ENCODE results near the gene SLC7A7. TPM values are rescaled to one million over a fixed set of nuclear protein-coding genes. Genes with fewer than 3 reads are reported as not detected.
"Not testable (repeated sequence)": the region's sequence is repeated elsewhere in the genome, so short reads cannot be mapped to it uniquely, and the experiment has no call there.

SLC7A7 gene
- total RNA-seq, 1 donor from 2014 or later, result 14.3 TPM

DNA sequence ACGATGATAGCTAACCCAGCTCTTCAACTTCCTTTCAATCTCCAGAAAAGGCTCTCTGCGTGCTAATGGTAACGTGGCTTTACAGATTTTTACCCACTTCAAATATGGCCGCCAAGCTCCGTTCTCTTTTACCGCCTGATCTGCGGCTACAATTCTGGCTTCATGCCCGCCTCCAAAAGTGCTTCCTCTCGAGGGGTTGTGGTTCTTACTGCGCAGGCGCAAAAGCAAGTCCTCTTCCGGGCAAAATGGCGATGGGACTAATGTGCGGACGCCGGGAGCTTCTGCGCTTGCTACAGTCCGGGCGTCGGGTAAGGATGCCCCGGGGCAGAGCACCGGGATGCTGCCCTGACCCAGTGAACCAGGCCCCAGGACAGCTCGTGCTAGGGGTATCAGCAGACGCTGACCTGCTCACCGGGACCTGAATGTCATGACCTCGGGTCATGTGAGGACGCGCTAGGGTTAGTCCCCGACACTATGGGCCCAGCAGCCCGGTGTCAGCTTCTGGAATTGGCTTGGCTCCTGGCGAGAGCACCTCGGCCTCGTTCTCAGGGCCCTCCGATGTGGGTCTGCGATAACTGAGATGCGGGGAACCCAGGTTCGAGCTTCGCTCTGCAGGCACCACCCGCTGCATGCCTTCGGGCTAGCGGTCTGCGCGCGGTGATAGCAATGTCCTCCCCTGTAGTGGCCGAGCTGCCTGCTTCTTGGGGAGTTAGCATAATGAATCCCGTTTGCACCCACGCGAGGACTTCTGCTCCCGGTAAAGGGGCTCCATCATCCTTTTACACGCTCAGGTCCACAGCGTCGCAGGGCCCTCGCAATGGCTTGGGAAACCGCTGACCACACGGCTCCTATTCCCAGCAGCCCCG, 48.5 kb downstream of the SLC7A7 start, which contains the start of gene OXA1L:
Gene OXA1L (plus strand): TSS at position 232 of the 866 bp plus-strand sequence. CDS start 14 bp downstream, at position 246.
- Histone ChIP-seq H3K4me3 (ENCODE audit: insufficient read depth, low read depth, low read length) (peak within 1 kb of the TSS; percentile 99), H4K20me1 (ENCODE audit: insufficient read depth, low read length) (peaks cover 19% of the 10 kb centered on the region), H3K36me3 (ENCODE audit: insufficient read depth, low read length) (peaks cover 29% of the 10 kb centered on the region), H3K4me1 (ENCODE audit: insufficient read depth, low read length) (peaks cover 19% of the 10 kb centered on the region), H3K27me3 (ENCODE audit: insufficient read depth, low read length) (no peaks in the 10 kb centered on the region), H2AFZ (ENCODE audit: low read depth, low read length) (peak within 1 kb of the TSS; percentile 98), H3K27ac (ENCODE audit: low read depth, low read length) (peak within 1 kb of the TSS; percentile 91), H3K9me3 (ENCODE audit: insufficient read depth, low read depth, low read length) (no peaks in the 10 kb centered on the region), H3K9ac (ENCODE audit: low read length) (peak within 1 kb of the TSS; percentile 96), H3K4me2 (ENCODE audit: low read length) (peak within 1 kb of the TSS; percentile 90), H3K79me2 (ENCODE audit: insufficient read depth, low read length) (peaks cover 35% of the 10 kb centered on the region)
- FAIRE-seq (peak; percentile 60), DNase-seq (ENCODE audit: low read depth) (peak; percentile 89)
- TF ChIP-seq EZH2 (IDR thresholded peaks at IDR 0.05; ENCODE audit: insufficient read depth, low read length), result no peak
- TF ChIP-seq, protein P1, sequence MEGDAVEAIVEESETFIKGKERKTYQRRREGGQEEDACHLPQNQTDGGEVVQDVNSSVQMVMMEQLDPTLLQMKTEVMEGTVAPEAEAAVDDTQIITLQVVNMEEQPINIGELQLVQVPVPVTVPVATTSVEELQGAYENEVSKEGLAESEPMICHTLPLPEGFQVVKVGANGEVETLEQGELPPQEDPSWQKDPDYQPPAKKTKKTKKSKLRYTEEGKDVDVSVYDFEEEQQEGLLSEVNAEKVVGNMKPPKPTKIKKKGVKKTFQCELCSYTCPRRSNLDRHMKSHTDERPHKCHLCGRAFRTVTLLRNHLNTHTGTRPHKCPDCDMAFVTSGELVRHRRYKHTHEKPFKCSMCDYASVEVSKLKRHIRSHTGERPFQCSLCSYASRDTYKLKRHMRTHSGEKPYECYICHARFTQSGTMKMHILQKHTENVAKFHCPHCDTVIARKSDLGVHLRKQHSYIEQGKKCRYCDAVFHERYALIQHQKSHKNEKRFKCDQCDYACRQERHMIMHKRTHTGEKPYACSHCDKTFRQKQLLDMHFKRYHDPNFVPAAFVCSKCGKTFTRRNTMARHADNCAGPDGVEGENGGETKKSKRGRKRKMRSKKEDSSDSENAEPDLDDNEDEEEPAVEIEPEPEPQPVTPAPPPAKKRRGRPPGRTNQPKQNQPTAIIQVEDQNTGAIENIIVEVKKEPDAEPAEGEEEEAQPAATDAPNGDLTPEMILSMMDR (IDR thresholded peaks at IDR 0.05; ENCODE audit: insufficient read depth, low read depth, low read length), result no peak
- H3K4me3 Mint-ChIP-seq (ENCODE audit: unreplicated experiment), result peak within 1 kb of the TSS; percentile 95
- no peaks in the 10 kb centered on the region for H3K9me3 Mint-ChIP-seq (ENCODE audit: unreplicated experiment)
- no peaks in the 10 kb centered on the region for H3K27me3 Mint-ChIP-seq (ENCODE audit: low read depth, unreplicated experiment)
- H3K4me1 Mint-ChIP-seq (ENCODE audit: low read depth, unreplicated experiment), result peaks cover 27% of the 10 kb centered on the region
- peaks cover 20% of the 10 kb centered on the region for H3K36me3 Mint-ChIP-seq (ENCODE audit: low read depth, unreplicated experiment)
- H3K27ac Mint-ChIP-seq (ENCODE audit: unreplicated experiment), result peak within 1 kb of the TSS; percentile 90

DNA sequence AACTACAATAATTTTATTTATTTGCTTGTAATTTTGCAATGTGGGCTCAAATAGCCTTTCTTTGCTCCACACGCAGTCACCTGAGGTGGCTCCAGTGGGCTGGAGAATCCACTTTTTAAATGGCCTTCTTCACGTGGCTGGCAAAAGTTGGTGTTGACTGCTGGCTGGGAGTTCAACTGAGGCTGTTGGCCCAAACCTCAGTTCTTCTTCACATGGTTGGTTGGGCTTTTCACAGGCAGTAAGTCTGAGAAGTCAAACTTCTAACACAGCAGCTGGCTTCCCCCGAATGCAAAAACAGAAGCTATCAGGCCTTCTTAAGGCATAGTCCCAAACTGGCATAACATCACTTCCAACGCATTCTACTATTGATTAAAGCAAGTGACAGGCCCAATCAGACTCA, 50.9 kb downstream of the SLC7A7 start:
- TF ChIP-seq, protein P1 (IDR thresholded peaks at IDR 0.05; ENCODE audit: insufficient read depth, low read depth, low read length), result no peak
- TF ChIP-seq EZH2 (IDR thresholded peaks at IDR 0.05; ENCODE audit: insufficient read depth, low read length), result no peak
- Histone ChIP-seq H3K9me3 (ENCODE audit: insufficient read depth, low read depth, low read length) (no peaks in the 10 kb centered on the region), H3K27ac (ENCODE audit: low read depth, low read length) (no peak overlapping the region), H3K9ac (ENCODE audit: low read length) (no peak overlapping the region), H3K4me2 (ENCODE audit: low read length) (no peak overlapping the region), H3K79me2 (ENCODE audit: insufficient read depth, low read length) (peaks cover 33% of the 10 kb centered on the region), H3K36me3 (ENCODE audit: insufficient read depth, low read length) (peaks cover 6% of the 10 kb centered on the region), H2AFZ (ENCODE audit: low read depth, low read length) (no peak overlapping the region), H3K27me3 (ENCODE audit: insufficient read depth, low read length) (no peaks in the 10 kb centered on the region), H4K20me1 (ENCODE audit: insufficient read depth, low read length) (peaks cover 15% of the 10 kb centered on the region), H3K4me3 (ENCODE audit: insufficient read depth, low read depth, low read length) (no peak overlapping the region), H3K4me1 (ENCODE audit: insufficient read depth, low read length) (peaks cover 15% of the 10 kb centered on the region)
- Mint-ChIP-seq H3K36me3 (ENCODE audit: low read depth, unreplicated experiment) (peaks cover 7% of the 10 kb centered on the region), H3K4me1 (ENCODE audit: low read depth, unreplicated experiment) (peaks cover 22% of the 10 kb centered on the region), H3K27me3 (ENCODE audit: low read depth, unreplicated experiment) (no peaks in the 10 kb centered on the region), H3K27ac (ENCODE audit: unreplicated experiment) (no peak overlapping the region), H3K4me3 (ENCODE audit: unreplicated experiment) (no peak overlapping the region), H3K9me3 (ENCODE audit: unreplicated experiment) (no peaks in the 10 kb centered on the region)
- DNase-seq (ENCODE audit: low read depth), result no peak
- FAIRE-seq, result no peak

DNA sequence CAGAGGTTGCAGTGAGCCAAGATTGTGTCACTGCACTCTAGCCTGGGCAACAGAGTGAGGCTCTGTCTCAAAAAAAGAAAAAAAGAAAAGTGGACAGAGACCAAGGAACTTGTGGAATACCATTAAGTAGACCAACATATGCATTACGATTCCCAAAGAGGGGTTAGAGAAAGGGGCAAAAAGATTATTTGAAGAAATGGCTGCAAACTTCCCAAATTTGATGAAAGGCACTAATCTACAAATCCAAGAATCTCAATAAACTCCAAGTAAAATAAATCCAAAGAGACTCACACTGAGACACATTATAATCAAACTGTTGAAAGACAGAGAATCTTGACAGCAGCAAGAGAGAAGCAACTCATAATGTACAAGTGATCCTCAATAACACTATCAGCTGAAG, 53.5 kb downstream of the SLC7A7 start:
- H3K4me1 Mint-ChIP-seq (ENCODE audit: low read depth, unreplicated experiment), result peaks cover 4% of the 10 kb centered on the region
- no peaks in the 10 kb centered on the region for H3K27me3 ChIP-seq (ENCODE audit: insufficient read depth, low read length)
- H3K4me3 ChIP-seq (ENCODE audit: insufficient read depth, low read depth, low read length), result no peak overlapping the region
- no peak for TF ChIP-seq EZH2 (IDR thresholded peaks at IDR 0.05; ENCODE audit: insufficient read depth, low read length)
- TF ChIP-seq, protein P1 (IDR thresholded peaks at IDR 0.05; ENCODE audit: insufficient read depth, low read depth, low read length), result no peak
- H3K27me3 Mint-ChIP-seq (ENCODE audit: low read depth, unreplicated experiment), result no peaks in the 10 kb centered on the region
- no peaks in the 10 kb centered on the region for H3K36me3 ChIP-seq (ENCODE audit: insufficient read depth, low read length)
- H3K27ac ChIP-seq (ENCODE audit: low read depth, low read length), result no peak overlapping the region
- no peaks in the 10 kb centered on the region for H3K9me3 Mint-ChIP-seq (ENCODE audit: unreplicated experiment)
- FAIRE-seq (no peak), DNase-seq (ENCODE audit: low read depth) (no peak)
- H3K9me3 ChIP-seq (ENCODE audit: insufficient read depth, low read depth, low read length), result no peaks in the 10 kb centered on the region
- peaks cover 3% of the 10 kb centered on the region for H3K36me3 Mint-ChIP-seq (ENCODE audit: low read depth, unreplicated experiment)
- no peak overlapping the region for H3K4me2 ChIP-seq (ENCODE audit: low read length)
- H4K20me1 ChIP-seq (ENCODE audit: insufficient read depth, low read length), result no peaks in the 10 kb centered on the region
- H3K4me3 Mint-ChIP-seq (ENCODE audit: unreplicated experiment), result no peak overlapping the region
- peaks cover 3% of the 10 kb centered on the region for H3K4me1 ChIP-seq (ENCODE audit: insufficient read depth, low read length)
- no peak overlapping the region for H3K9ac ChIP-seq (ENCODE audit: low read length)
- H2AFZ ChIP-seq (ENCODE audit: low read depth, low read length), result no peak overlapping the region
- peaks cover 7% of the 10 kb centered on the region for H3K79me2 ChIP-seq (ENCODE audit: insufficient read depth, low read length)
- no peak overlapping the region for H3K27ac Mint-ChIP-seq (ENCODE audit: unreplicated experiment)

DNA sequence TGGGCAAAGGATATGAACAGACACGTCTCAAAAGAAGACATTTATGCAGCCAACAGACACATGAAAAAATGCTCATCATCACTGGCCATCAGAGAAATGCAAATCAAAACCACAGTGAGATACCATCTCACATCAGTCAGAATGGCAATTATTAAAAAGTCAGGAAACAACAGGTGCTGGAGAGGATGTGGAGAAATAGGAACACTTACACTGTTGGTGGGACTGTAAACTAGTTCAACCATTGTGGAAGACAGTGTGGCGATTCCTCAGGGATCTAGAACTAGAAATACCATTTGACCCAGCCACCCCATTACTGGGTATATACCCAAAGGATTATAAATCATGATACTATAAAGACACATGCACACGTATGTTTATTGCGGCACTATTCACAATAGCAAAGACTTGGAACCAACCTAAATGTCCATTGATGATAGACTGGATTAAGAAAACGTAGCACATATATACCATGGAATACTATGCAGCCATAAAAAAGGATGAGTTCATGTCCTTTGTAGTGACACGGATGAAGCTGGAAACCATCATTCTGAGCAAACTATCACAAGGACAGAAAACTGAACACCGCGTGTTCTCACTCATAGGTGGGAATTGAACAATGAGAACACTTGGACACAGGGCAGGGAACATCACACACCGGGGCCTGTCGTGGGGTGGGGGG, 57.1 kb downstream of the SLC7A7 start:
- not testable (repeated sequence) for FAIRE-seq; H3K9me3 ChIP-seq (ENCODE audit: insufficient read depth, low read depth, low read length); H2AFZ ChIP-seq (ENCODE audit: low read depth, low read length); H3K4me2 ChIP-seq (ENCODE audit: low read length); H3K4me3 Mint-ChIP-seq (ENCODE audit: unreplicated experiment); H3K27me3 ChIP-seq (ENCODE audit: insufficient read depth, low read length); H3K9ac ChIP-seq (ENCODE audit: low read length); DNase-seq (ENCODE audit: low read depth); H3K27ac ChIP-seq (ENCODE audit: low read depth, low read length); H4K20me1 ChIP-seq (ENCODE audit: insufficient read depth, low read length); H3K36me3 Mint-ChIP-seq (ENCODE audit: low read depth, unreplicated experiment); H3K4me1 ChIP-seq (ENCODE audit: insufficient read depth, low read length); H3K79me2 ChIP-seq (ENCODE audit: insufficient read depth, low read length); H3K9me3 Mint-ChIP-seq (ENCODE audit: unreplicated experiment); H3K4me3 ChIP-seq (ENCODE audit: insufficient read depth, low read depth, low read length); H3K27me3 Mint-ChIP-seq (ENCODE audit: low read depth, unreplicated experiment); H3K4me1 Mint-ChIP-seq (ENCODE audit: low read depth, unreplicated experiment); H3K27ac Mint-ChIP-seq (ENCODE audit: unreplicated experiment); H3K36me3 ChIP-seq (ENCODE audit: insufficient read depth, low read length)
